NCI-H748 (cell line): ENCODE measurements around the gene NCAPD2.

Source experiments
- DNase-seq: peaks from one replicate; lab custom pipeline; 2025; ENCODE audit not compliant: unreplicated experiment; lab: John Stamatoyannopoulos, UW

Gene NCAPD2

GRCh38 chr12:6569786-6570185, 75.9 kb downstream of the NCAPD2 start:
- no peak for DNase-seq

- peak; percentile 45 for DNase-seq
Observed at GRCh38 chr12:6570264-6570887, 76.5 kb downstream of the NCAPD2 start.

DNA sequence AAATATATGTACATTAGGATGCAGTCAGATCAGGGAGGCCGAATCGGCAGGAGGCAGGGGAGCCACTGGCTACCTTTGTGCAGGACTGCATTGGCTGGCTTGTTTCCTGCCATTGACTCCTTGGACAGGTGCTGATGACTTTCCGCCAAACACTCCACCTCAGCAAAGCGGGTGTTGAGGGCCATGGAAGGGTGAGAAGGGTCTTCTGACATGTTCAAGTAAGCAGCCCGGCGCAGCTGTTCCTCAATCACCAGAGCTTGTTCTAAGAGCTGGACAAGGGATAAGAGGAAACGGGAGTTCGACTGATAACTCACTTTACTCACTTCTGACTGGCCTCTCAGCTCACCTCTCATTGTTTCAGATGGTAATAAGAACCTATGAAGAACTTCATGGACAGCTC, 79.1 kb downstream of the NCAPD2 start:
- DNase-seq = no peak

- no peak for DNase-seq
Observed at GRCh38 chr12:6574576-6575295, 80.8 kb downstream of the NCAPD2 start.

DNA sequence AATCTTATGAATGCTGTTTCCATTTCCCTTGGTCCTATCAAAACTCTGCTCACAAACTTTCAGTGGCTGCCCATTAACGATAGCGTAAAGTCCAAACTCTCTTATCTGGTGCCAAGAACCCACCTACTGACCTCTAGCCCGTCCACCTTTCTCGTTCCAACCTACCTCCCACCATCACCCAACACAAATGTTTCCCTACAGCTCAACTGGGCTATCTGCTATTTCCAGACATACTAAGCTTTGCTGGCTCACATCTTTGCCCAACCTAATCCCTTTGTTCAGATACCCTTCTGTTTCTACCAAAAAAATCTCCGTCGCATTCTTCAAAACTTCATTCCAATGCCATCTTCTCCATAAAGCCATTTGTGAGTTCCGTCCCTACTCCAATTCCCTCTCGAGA, 81.7 kb downstream of the NCAPD2 start:
- DNase-seq = no peak
